Activated CD8-positive, alpha-beta memory T cell treated with anti-CD3 and anti-CD28 coated beads, Interleukin-2, amount 10 ng/mL, durations not matched to agents 7 days and 5 days (primary cell): Measurements from ENCODE around the gene HOXA2. TPM values are rescaled to one million over a fixed set of nuclear protein-coding genes. Genes with fewer than 3 reads are reported as not detected.

Experiments used
- ATAC-seq: fragments of 150-1000 bp; cut with Tn5 transposase; one replicate; pipeline ENCODE4 v1.10.0; 2021; ENCODE audit warnings: moderate library complexity
- CTCF ChIA-PET: fragments of 350-600 bp; sonication (Branson Sonifier 250); formaldehyde crosslinking; loops from one replicate; lab custom pipeline; 2021; ENCODE audit warnings: antibody characterized with exemption; lab: Charles Lee
- DNase-seq: peaks from one replicate; pipeline ENCODE4 v3.0.0-alpha.2; 2020
- H3K27ac Mint-ChIP-seq: one replicate; pipeline ENCODE4 v1.8.0; 2021; ENCODE audit warnings: mild to moderate bottlenecking, mixed read lengths
- H3K27me3 Mint-ChIP-seq: one replicate; pipeline ENCODE4 v1.8.0; 2021; ENCODE audit warnings: mixed read lengths
- H3K36me3 Mint-ChIP-seq: one replicate; pipeline ENCODE4 v1.8.0; 2021; ENCODE audit warnings: mild to moderate bottlenecking, mixed read lengths
- H3K4me1 Mint-ChIP-seq: one replicate; pipeline ENCODE4 v1.8.0; 2021; ENCODE audit warnings: mixed read lengths
- H3K4me3 Mint-ChIP-seq: one replicate; pipeline ENCODE4 v1.8.0; 2021; ENCODE audit warnings: mild to moderate bottlenecking, moderate library complexity, mixed read lengths
- H3K9me3 Mint-ChIP-seq: one replicate; pipeline ENCODE4 v1.8.0; 2022; ENCODE audit warnings: low read depth, mixed read lengths
- total RNA-seq, 2 experiments: library from RNA; stranded (reverse); gene quantifications; one replicate each; pipeline ENCODE4 v1.2.3, GENCODE V29; 2021

HOXA2 gene
- total RNA-seq, 2 experiments from 2014 or later: not detected

- H3K27ac Mint-ChIP-seq: no peak overlapping the region
- H3K36me3 Mint-ChIP-seq: no peaks in the 10 kb centered on the region
Measured at GRCh38 chr7:27116962-27117886, 14.7 kb upstream of the HOXA2 start.

GRCh38 chr7:27116031-27116961 lies 13.8 kb upstream of the HOXA2 start:
- H3K4me3 Mint-ChIP-seq: no peak overlapping the region
- DNase-seq (no peak), ATAC-seq (no peak)
- CTCF ChIA-PET: no interaction called here
- H3K36me3 Mint-ChIP-seq: no peaks in the 10 kb centered on the region
- no peaks in the 10 kb centered on the region for H3K4me1 Mint-ChIP-seq
- no peak overlapping the region for H3K27ac Mint-ChIP-seq
- H3K27me3 Mint-ChIP-seq: peaks cover 3% of the 10 kb centered on the region
- no peaks in the 10 kb centered on the region for H3K9me3 Mint-ChIP-seq

More at GRCh38 chr7:27116962-27117886, 14.7 kb upstream of the HOXA2 start:
- CTCF ChIA-PET: no interaction called here
- Mint-ChIP-seq H3K9me3 (no peaks in the 10 kb centered on the region), H3K27me3 (no peaks in the 10 kb centered on the region), H3K4me1 (no peaks in the 10 kb centered on the region), H3K4me3 (no peak overlapping the region)
- no peak for DNase-seq
- no peak for ATAC-seq

DNA sequence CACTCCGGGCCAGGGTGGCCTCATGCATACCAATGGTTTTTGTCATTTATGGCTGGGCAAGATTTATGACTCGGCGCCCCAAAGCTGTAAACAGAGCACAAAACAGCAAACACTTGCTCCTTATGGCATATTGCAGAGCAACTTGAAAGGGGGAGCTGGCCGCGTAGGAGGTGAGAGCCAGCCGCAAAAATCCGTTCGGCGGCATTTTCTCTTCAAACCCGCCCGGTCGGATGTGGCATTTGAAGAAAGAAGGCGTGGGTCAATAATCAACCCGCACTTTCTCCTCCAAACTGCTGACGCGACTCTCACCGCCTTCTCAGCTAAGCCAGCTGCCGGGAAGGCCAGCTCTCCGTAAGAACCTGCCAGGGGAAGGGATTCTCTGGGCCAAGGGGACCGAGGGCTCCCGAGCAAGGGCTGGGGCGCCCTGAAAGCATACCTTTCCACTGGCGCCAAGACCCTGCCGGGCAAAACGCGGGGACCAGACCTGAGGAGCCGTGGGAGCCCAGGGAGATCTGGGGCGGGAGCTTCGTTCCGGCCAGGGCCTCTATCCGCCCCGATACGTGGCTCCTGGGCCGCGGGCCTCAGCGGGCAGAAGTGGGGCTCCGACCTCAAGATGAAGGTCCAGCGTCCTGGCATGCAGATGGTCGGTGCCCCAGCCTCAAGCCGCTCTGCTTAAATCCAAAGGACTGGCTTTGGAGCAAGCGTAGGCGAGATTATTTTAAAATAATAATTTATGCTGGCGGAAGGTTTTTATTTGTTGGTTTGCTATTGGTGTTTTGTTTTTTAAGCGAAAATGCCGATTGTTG lies 12.9 kb upstream of the HOXA2 start:
- Mint-ChIP-seq H3K27me3 (peaks cover 3% of the 10 kb centered on the region), H3K36me3 (no peaks in the 10 kb centered on the region), H3K9me3 (no peaks in the 10 kb centered on the region), H3K4me3 (no peak overlapping the region), H3K27ac (no peak overlapping the region), H3K4me1 (no peaks in the 10 kb centered on the region)
- DNase-seq (no peak), ATAC-seq (no peak)
- CTCF ChIA-PET: no interaction called here

DNA sequence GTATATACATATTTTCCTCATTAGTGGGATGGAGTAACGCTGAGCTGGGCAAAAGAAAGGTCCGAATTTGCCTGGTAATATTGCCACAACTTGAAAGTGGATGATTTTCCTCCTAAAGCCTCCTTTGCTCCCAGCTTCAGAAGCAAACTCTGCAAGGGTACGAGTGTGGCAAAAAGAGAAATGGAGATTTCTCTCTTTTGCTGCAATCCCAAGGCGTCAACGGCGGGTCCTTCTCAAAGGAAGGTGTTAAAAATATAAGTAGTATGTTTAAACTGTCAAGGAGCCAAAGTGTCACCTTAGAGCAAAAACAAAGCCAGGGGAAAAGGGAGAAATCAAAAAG lies 12.4 kb upstream of the HOXA2 start:
- Mint-ChIP-seq H3K9me3 (no peaks in the 10 kb centered on the region), H3K27me3 (peaks cover 3% of the 10 kb centered on the region), H3K27ac (no peak overlapping the region), H3K4me3 (no peak overlapping the region), H3K36me3 (no peaks in the 10 kb centered on the region), H3K4me1 (no peaks in the 10 kb centered on the region)
- no peak for ATAC-seq
- no peak for DNase-seq
- CTCF ChIA-PET: no interaction called here

- ATAC-seq (no peak), DNase-seq (no peak)
- H3K27ac Mint-ChIP-seq: no peak overlapping the region
- H3K9me3 Mint-ChIP-seq: no peaks in the 10 kb centered on the region
- H3K4me1 Mint-ChIP-seq: no peaks in the 10 kb centered on the region
- H3K4me3 Mint-ChIP-seq: no peak overlapping the region
- CTCF ChIA-PET: no interaction called here
- H3K36me3 Mint-ChIP-seq: no peaks in the 10 kb centered on the region
- H3K27me3 Mint-ChIP-seq: peaks cover 3% of the 10 kb centered on the region
Measured at GRCh38 chr7:27113991-27114769, 11.7 kb upstream of the HOXA2 start.

DNA sequence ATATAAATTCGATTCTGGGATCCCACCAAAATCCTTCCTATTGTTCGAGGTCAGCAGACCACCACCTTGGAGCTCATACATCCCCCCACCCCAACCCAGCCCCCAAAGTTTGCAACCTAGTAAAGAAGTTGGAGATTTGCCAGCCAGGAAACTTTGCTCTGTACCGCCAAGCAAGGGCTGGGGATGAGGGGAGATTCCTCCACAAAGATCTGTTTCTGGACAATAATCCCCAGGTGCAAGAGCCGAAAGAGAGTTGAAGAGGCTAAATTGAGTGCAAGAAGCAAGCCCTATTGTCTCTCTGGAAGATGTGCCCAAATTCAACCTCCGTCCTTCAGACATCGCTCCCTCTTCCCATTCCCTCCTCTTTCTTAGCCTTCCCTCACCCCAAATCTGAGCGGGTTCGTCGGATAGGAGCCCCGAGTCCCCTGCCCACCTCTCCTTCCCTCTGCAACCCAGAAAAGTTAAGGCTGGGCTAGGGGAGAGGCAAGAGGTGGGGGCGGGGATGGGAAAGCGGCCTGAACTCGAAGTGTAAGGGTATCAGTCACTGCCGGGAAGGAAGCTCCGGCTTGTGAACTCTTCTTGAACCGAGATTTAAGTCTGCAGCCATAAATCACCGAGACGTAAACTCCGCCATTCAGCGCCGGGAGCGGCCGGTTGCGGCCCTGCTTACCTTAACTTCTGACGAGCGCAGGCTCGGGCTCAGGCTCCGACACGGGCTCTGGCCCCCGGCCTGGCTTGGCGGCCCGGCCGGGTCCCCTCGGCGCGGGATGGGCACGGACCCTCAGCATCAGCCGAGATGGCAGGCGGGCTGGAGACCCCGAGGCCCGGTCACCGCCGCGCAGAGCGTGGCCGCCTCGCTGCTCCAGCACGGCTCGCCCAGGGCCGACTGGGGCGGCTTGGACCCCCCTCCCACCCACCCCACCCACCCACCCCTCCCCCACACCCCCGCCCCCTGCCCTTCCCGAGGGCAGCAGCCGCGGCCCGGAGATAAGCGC lies 10.8 kb upstream of the HOXA2 start:
- Mint-ChIP-seq H3K4me3 (no peak overlapping the region), H3K36me3 (no peaks in the 10 kb centered on the region), H3K4me1 (no peaks in the 10 kb centered on the region), H3K27me3 (peaks cover 3% of the 10 kb centered on the region), H3K27ac (no peak overlapping the region), H3K9me3 (no peaks in the 10 kb centered on the region)
- DNase-seq (no peak), ATAC-seq (no peak)
- CTCF ChIA-PET: no interaction called here

DNA sequence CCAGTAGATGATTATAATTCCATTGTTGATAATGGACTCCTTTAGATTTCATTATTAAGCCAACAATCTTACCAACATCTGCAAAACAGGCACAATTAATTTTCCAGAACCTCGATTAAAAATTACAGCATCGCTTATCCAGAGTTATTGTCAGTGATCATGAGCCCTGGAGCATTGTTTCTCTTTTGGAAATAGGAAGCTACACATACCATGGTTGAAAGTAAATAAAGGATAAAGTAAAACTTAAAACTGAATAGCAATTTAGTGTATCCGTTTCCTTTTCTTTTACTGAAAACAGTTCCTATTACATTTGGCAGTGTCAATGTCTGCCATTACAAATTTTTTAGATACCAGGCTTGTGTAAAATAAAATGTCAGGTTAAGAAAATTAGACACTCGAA lies 9.9 kb upstream of the HOXA2 start:
- H3K36me3 Mint-ChIP-seq: no peaks in the 10 kb centered on the region
- no peak overlapping the region for H3K27ac Mint-ChIP-seq
- H3K27me3 Mint-ChIP-seq: peaks cover 3% of the 10 kb centered on the region
- no peaks in the 10 kb centered on the region for H3K4me1 Mint-ChIP-seq
- H3K4me3 Mint-ChIP-seq: no peak overlapping the region
- ATAC-seq (no peak), DNase-seq (no peak)
- H3K9me3 Mint-ChIP-seq: no peaks in the 10 kb centered on the region
- CTCF ChIA-PET: no interaction called here

- Mint-ChIP-seq H3K36me3 (no peaks in the 10 kb centered on the region), H3K27me3 (peaks cover 3% of the 10 kb centered on the region), H3K9me3 (no peaks in the 10 kb centered on the region), H3K27ac (no peak overlapping the region), H3K4me3 (no peak overlapping the region), H3K4me1 (no peaks in the 10 kb centered on the region)
- CTCF ChIA-PET: no interaction called here
- ATAC-seq (no peak), DNase-seq (no peak)
Measured at GRCh38 chr7:27111751-27112277, 9.3 kb upstream of the HOXA2 start.

DNA sequence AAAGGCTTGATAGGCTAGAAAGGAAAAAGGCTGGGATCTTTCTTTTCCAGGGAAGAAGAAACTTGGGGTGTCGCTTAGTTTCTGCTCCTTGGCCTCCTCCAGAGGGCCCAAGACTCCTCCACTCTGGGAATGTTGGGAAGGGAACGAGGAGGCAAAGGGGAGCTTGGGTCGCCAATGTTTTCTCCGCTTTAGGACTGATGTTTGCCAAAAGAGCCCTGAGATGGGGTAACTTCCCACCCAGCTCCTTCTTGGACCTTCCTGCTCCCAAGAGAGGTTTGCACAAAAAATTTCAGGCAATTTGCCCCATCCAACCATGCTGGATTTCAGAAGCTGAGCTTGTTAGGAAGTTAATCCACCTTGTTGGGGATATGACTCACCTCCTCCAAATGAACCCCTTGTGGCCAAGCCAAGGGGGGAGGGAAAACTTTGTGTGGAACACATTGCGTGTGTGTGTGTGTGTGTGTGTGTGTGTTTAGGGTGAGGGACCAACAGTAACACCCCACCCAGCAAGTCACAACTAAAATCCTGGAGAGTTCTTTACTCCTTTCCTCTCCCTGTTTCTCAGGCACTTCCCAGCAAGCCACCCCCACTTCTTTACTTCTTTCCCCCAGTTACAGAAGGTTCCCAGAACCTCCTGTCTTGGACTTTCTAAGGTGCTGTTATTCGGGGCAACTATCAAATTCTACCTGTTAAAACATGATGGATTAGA lies 8.7 kb upstream of the HOXA2 start:
- no peaks in the 10 kb centered on the region for H3K9me3 Mint-ChIP-seq
- H3K4me1 Mint-ChIP-seq: no peaks in the 10 kb centered on the region
- ATAC-seq (no peak), DNase-seq (no peak)
- CTCF ChIA-PET: no interaction called here
- peaks cover 3% of the 10 kb centered on the region for H3K27me3 Mint-ChIP-seq
- H3K36me3 Mint-ChIP-seq: no peaks in the 10 kb centered on the region
- H3K4me3 Mint-ChIP-seq: no peak overlapping the region
- H3K27ac Mint-ChIP-seq: no peak overlapping the region

- H3K27me3 Mint-ChIP-seq: peaks cover 11% of the 10 kb centered on the region
- no peaks in the 10 kb centered on the region for H3K36me3 Mint-ChIP-seq
- DNase-seq (no peak), ATAC-seq (no peak)
- H3K9me3 Mint-ChIP-seq: no peaks in the 10 kb centered on the region
- H3K27ac Mint-ChIP-seq: no peak overlapping the region
- no peak overlapping the region for H3K4me3 Mint-ChIP-seq
- no peaks in the 10 kb centered on the region for H3K4me1 Mint-ChIP-seq
- CTCF ChIA-PET: interaction anchor here (0.6 kb wide), 1 partner anchor 8 kb away, joined by 3 read pairs; no protein-coding TSS in a partner anchor
Measured at GRCh38 chr7:27110186-27111031, 7.9 kb upstream of the HOXA2 start.
